ENCODE measurements around the gene MAP3K12.

- TF ChIP-seq EZH2phosphoT487 (IDR thresholded peaks at IDR 0.05; ENCODE audit: borderline replicate concordance, low read length) = no peak
- peak; percentile 89 for TF ChIP-seq CTCF (IDR thresholded peaks at IDR 0.05; ENCODE audit: low read depth, low read length, poor library complexity, severe bottlenecking)
Measured at GRCh38 chr12:53451661-53452158, 47.5 kb downstream of the MAP3K12 start, which contains the start of gene PCBP2.
